HUES6 (cell line): Measurements from ENCODE around the gene CRHR1.

Experiments
- H3K27ac ChIP-seq: 2 replicates; pipeline ENCODE4 v1.7.0; 2013; ENCODE audit warnings: low read depth, mild to moderate bottlenecking, low read length, inconsistent platforms
- H3K27me3 ChIP-seq: 2 replicates; pipeline ENCODE4 v1.6.1; 2013; ENCODE audit warnings: low read length; ENCODE audit not compliant: control insufficient read depth, insufficient read depth
- H3K36me3 ChIP-seq: 2 replicates; pipeline ENCODE4 v1.6.1; 2013; ENCODE audit warnings: low read length; ENCODE audit not compliant: control insufficient read depth, insufficient read depth
- H3K4me1 ChIP-seq: 2 replicates; pipeline ENCODE4 v1.6.1; 2013; ENCODE audit warnings: low read length; ENCODE audit not compliant: control insufficient read depth, insufficient read depth
- H3K4me3 ChIP-seq: 2 replicates; pipeline ENCODE4 v1.5.1; 2013; ENCODE audit warnings: low read depth, low read length
- H3K9ac ChIP-seq: one replicate; pipeline ENCODE4 v1.6.1; 2013; ENCODE audit warnings: mild to moderate bottlenecking, low read length
- H3K9me3 ChIP-seq: 2 replicates; pipeline ENCODE4 v1.6.1; 2013; ENCODE audit warnings: low read depth, low read length; ENCODE audit not compliant: control insufficient read depth, insufficient read depth

The CRHR1 gene

DNA sequence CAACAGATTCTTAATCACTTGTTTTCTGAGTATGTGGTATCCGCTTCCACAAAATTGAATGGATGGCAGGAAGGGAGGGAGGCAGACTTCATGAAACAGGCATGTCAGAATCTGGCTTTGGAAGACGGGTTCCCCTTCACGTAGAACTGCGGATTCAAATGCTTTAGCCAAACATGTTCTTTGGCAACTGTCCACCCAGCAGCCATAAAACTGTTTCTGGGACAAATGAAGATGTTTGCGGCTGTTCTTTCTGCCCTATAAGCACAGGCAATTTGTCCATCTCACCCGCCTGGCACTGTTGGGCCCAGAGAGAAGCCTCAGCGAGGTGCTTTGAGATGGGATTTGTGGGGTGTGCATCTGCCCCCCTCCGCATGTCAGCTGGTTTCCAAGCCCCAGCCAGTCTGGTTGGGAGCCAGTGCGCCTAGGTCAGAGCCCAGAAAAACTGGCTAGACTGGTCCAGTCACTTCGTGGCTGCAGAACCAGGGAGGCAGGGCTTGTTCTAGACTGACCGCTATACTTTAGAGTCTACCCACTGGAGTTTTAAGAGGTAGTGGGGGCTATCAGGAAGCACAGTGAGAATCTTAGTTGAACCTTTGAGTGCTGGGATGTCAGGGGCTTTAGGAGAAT is 6.3 kb downstream of the CRHR1 start:
- H3K4me3 ChIP-seq, result no peak overlapping the region
- no peaks in the 10 kb centered on the region for H3K9me3 ChIP-seq
- no peak overlapping the region for H3K27ac ChIP-seq
- no peaks in the 10 kb centered on the region for H3K36me3 ChIP-seq
- peaks cover 14% of the 10 kb centered on the region for H3K4me1 ChIP-seq
- peaks cover 74% of the 10 kb centered on the region for H3K27me3 ChIP-seq
- H3K9ac ChIP-seq, result no peak overlapping the region

DNA sequence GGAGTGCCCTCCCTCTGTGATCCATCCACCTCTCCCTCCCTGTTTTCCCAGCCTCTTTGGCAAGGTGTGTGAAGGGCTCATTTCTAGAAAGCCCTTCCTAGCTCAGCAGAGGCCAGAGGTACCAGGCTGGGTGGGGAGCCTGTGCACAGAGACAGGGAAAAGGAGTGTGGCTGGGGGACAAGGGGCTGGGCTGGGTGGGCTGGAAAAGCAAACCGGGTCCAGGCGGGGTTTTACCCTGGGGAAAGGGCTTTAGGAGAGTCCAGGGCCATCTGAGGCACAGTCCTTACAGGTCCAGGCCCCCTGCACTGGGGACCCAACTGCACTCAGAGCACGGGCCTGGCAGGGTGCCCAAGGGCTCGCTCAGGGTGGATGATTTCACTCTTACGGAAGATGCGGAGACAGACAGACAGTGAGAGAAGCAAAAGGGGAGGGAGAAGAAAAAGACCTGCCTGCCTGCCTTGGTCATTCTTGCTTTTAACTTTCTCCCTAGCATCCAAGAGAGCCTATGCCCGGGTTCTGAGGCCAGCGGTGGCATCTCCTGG is 7.0 kb downstream of the CRHR1 start:
- H3K36me3 ChIP-seq, result no peaks in the 10 kb centered on the region
- H3K27me3 ChIP-seq, result peaks cover 70% of the 10 kb centered on the region
- peaks cover 14% of the 10 kb centered on the region for H3K4me1 ChIP-seq
- H3K9me3 ChIP-seq, result no peaks in the 10 kb centered on the region
- H3K27ac ChIP-seq, result no peak overlapping the region
- no peak overlapping the region for H3K4me3 ChIP-seq
- H3K9ac ChIP-seq, result no peak overlapping the region

DNA sequence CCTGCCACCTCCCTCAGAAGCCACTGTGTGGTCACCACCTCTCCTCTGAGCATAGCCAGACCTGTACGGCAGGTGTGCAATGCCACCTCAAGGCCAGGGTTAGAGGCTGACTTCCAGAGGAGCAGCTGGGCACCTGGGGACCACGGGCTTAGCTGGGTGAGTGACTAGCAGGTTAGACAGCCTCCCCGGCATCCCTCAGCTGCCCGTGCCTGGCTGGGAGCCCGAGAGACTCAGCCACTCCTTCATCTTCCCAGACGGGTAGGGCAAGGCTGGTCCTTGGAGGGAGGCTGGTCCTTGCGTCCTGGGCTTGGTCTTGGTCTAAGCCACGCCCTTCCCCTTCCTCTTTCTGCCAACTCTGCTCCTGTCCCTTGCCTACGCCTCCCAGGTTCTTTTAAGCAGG is 7.8 kb downstream of the CRHR1 start:
- Histone ChIP-seq H3K4me1 (peaks cover 14% of the 10 kb centered on the region), H3K4me3 (no peak overlapping the region), H3K36me3 (no peaks in the 10 kb centered on the region), H3K27me3 (peaks cover 64% of the 10 kb centered on the region), H3K9ac (no peak overlapping the region), H3K9me3 (no peaks in the 10 kb centered on the region), H3K27ac (no peak overlapping the region)

DNA sequence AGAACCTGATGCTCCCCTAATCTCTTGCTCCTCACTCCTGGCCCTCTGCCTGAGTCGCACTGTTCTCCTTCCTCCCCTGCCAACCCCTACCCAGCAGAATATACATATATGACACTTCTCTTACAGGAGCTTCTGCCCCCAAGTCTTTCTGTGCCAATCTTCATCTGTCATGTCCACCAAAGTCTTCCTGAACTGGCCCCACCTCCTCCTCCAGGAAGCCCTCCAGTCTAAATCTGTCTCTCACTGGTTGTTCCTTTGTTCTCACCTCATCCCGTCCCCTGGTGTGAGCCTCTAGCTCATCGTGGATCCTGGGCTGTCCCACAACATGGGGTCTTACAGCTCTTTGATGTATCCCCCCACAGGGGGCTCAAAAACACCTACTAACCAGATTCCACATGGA is 8.3 kb downstream of the CRHR1 start:
- Histone ChIP-seq H3K27me3 (peaks cover 59% of the 10 kb centered on the region), H3K9ac (no peak overlapping the region), H3K36me3 (no peaks in the 10 kb centered on the region), H3K27ac (no peak overlapping the region), H3K4me1 (peaks cover 9% of the 10 kb centered on the region), H3K4me3 (no peak overlapping the region), H3K9me3 (no peaks in the 10 kb centered on the region)

DNA sequence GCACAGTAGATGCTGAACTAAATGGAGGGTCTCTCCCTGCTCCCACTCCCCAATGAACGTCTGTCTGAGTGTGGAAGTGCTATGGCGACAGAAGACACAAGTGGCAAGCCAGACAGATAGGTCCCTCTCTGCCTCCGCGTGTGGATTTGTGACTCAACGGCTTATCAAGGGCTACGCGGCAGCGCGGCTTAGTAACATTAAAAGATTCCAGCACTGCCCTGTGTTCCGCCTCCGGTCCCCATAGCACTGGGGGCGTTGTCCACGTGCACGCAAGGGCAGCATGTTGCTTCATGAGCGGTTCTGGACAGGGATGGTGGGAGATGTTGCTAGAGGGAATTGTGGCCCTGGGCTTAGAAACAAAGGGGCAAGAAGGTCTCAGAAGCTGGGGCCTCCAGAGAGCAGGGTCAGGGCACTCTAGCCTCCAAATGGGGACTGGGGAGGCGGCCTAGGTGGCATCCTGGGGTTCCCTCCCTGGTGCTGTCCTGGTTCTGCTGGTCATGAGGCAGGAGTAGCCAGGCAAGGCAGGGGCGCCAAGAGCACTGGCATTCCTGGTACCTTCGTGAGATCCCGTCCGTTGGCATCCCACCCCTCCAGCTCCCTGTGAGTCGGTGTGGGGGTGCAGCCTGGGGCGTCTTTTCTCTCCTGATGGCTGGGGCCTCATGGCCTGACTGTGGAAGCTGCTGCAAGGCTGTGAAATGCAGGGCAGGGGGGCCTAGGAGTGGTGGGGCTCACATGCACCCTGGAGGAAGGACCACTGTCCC is 9.1 kb downstream of the CRHR1 start:
- Histone ChIP-seq H3K27ac (no peak overlapping the region), H3K4me1 (peaks cover 7% of the 10 kb centered on the region; the same call in 1 of the 2 replicates), H3K9ac (no peak overlapping the region), H3K36me3 (no peaks in the 10 kb centered on the region), H3K9me3 (no peaks in the 10 kb centered on the region), H3K4me3 (no peak overlapping the region), H3K27me3 (peaks cover 52% of the 10 kb centered on the region)

DNA sequence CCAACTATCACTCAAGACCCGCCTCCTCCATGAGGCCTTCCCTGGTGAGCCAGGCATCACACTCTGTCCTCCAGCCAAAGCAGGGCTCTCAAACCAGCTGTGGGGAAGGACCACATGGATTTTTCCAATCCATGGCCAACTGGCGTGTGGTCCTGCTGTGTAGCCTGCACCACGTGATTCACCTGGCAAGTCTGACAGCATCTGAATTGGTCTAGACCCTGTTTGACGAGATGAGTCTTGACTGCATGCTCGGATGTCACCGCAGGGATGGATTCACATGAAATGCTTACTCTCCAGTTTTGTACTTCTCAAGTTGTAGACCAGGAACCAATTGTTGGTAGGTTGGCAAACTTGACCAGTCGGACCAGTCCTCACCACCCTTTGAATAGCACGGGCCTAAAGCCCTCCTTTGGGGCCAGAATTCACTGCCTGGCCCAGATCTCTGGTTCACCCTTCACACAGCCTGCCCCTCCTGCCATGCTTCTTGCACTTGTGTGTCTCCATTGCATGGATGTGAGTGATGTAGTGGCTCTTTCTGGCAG is 9.9 kb downstream of the CRHR1 start:
- no peaks in the 10 kb centered on the region for H3K36me3 ChIP-seq
- H3K4me3 ChIP-seq, result no peak overlapping the region
- peaks cover 43% of the 10 kb centered on the region for H3K27me3 ChIP-seq
- H3K4me1 ChIP-seq, result peaks cover 7% of the 10 kb centered on the region; the same call in 1 of the 2 replicates
- no peaks in the 10 kb centered on the region for H3K9me3 ChIP-seq
- H3K27ac ChIP-seq, result no peak overlapping the region
- no peak overlapping the region for H3K9ac ChIP-seq

DNA sequence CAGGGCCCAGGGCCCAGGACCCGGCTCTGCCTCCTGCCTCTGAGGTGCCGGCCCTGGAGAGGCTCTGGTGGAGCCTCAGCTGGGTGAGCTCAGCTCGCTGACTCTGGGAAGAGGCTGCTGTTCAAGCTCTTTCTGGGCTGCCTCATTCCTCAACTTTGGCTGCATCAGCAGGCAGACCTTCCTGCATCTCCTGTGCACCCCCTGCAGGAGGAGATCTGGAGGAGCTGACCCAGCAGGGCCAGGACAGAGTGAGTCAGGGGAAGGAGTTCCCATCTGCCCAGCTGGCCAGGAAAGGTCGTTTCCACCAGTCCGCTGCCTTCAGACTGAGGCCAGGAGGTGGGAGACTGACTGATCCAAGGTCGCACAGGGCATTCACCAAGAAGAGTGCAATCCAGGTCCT is 10.7 kb downstream of the CRHR1 start:
- no peak overlapping the region for H3K4me3 ChIP-seq

DNA sequence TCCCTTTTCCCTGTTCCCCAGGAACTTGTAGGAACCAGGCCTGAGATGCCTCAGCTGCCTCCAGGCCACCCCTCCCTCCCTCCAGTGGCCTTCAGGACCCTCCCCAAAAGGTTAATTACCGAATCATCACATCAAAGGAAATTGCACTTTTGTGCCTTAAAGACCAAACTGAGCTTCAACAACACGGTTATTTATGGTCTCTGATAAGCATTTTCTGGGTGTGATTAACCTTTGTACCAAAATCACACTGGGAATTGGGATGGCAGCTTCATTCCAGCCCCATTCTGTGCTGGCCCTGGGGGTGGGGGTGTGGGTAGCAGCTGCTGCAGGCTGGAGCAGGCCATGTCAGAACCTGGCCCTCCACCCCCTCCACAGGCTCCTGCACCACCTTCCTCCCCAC is 16.7 kb downstream of the CRHR1 start:
- Histone ChIP-seq H3K4me1 (0 out of 2 replicates have a peak, but pooled peaks cover 5% of the 10 kb centered on the region), H3K27me3 (peaks cover 20% of the 10 kb centered on the region; the same call in 1 of the 2 replicates), H3K36me3 (no peaks in the 10 kb centered on the region), H3K27ac (no peak overlapping the region), H3K9ac (no peak overlapping the region), H3K4me3 (no peak overlapping the region), H3K9me3 (no peaks in the 10 kb centered on the region)

More for the DNA sequence above, 10.7 kb downstream of the CRHR1 start:
- H3K27ac ChIP-seq, result no peak overlapping the region
- no peak overlapping the region for H3K9ac ChIP-seq
- H3K36me3 ChIP-seq, result no peaks in the 10 kb centered on the region
- peaks cover 7% of the 10 kb centered on the region; the same call in 1 of the 2 replicates for H3K4me1 ChIP-seq
- no peaks in the 10 kb centered on the region for H3K9me3 ChIP-seq
- H3K27me3 ChIP-seq, result peaks cover 35% of the 10 kb centered on the region

DNA sequence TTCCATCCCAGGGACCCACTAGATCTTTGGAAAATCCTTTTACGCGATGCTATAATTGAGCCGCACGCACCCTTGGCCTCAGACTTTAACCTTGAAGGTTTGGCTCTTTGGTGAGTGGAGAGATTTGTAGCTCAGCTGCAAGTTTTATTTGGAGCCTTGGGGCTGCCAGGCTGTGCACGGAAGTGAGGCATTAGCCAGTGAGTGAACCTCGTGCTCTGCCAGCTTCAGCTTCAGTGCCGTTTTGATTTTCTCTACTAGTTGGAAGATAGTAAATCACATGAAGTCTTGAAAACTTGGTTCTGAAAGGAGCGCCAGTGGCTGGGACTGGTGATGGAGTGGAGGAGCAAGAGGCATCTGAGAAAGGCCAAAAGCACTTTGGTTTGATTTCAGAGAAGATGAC is 17.3 kb downstream of the CRHR1 start:
- peaks cover 15% of the 10 kb centered on the region; the same call in 1 of the 2 replicates for H3K27me3 ChIP-seq
- H3K27ac ChIP-seq, result no peak overlapping the region
- no peak overlapping the region for H3K4me3 ChIP-seq
- H3K9ac ChIP-seq, result no peak overlapping the region
- H3K36me3 ChIP-seq, result no peaks in the 10 kb centered on the region
- 0 out of 2 replicates have a peak, but pooled peaks cover 5% of the 10 kb centered on the region for H3K4me1 ChIP-seq
- H3K9me3 ChIP-seq, result no peaks in the 10 kb centered on the region

DNA sequence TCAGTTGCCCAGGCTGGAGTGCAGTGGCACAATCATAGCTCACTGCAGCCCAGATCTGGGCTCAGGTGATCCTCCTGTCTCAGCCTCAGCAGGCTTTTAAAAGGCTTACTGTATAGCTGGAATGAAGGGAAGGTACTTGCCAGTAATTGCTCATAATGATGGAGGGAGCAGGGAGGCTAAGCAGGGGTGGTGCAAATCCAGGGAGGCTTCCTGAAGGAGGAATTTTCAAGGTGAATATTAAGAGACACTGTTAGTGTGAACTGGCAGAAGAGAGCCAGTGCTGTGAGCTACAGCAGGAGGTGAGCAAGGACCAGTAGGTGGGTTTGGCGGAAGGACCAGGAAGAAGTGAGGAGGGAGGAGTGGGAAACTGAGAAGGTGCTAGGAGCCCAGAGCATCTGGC is 24.7 kb downstream of the CRHR1 start:
- Histone ChIP-seq H3K36me3 (no peaks in the 10 kb centered on the region), H3K9me3 (no peaks in the 10 kb centered on the region), H3K4me3 (no peak overlapping the region), H3K27me3 (peaks cover 4% of the 10 kb centered on the region), H3K4me1 (peaks cover 8% of the 10 kb centered on the region; the same call in 1 of the 2 replicates), H3K27ac (no peak overlapping the region), H3K9ac (no peak overlapping the region)

DNA sequence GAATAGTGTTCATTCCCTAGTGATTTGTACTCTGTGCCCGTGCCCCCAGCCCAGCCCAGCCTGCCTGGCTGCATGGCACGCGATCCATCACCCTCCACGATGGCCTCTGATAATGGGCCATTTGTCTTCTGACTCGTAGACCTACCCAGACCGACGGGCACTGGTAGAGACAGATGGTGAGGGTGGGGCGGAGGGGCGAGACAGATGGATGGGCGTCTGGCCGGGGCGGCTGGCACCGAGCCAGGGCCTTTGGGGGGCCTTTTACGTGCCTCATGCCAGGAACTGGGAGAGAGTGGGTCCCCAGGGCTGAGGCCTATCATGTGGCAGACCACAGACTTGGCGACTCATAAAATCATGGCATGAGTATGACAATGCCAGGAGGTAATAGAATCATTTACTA is 25.4 kb downstream of the CRHR1 start:
- H3K27ac ChIP-seq, result no peak overlapping the region
- no peaks in the 10 kb centered on the region for H3K9me3 ChIP-seq

More for the DNA sequence above, 25.4 kb downstream of the CRHR1 start:
- no peaks in the 10 kb centered on the region for H3K36me3 ChIP-seq
- H3K9ac ChIP-seq, result no peak overlapping the region
- H3K4me1 ChIP-seq, result peaks cover 8% of the 10 kb centered on the region; the same call in 1 of the 2 replicates
- no peak overlapping the region for H3K4me3 ChIP-seq
- H3K27me3 ChIP-seq, result peaks cover 6% of the 10 kb centered on the region
